AG04450 (cell line): ENCODE results near the gene PROCR. TPM values are rescaled to one million over a fixed set of nuclear protein-coding genes. Genes with fewer than 3 reads are reported as not detected.
"Not testable (repeated sequence)": the region's sequence is repeated elsewhere in the genome, so short reads cannot be mapped to it uniquely, and the experiment has no call there.

Experiments
- CTCF ChIA-PET: fragments of 300-600, 350-600 bp; formaldehyde crosslinking; extraction: SDS; loops from one replicate; lab custom pipeline; 2022; ENCODE audit warnings: antibody characterized with exemption, inconsistent platforms; lab: Charles Lee
- POLR2A ChIA-PET: fragments of 350-600 bp; formaldehyde crosslinking; extraction: SDS; loops from one replicate; lab custom pipeline; 2021; ENCODE audit warnings: antibody characterized with exemption, inconsistent platforms; lab: Yijun Ruan, JAX
- DNase-seq: peaks from one replicate; pipeline ENCODE4 v3.0.0-alpha.2; 2011; ENCODE audit warnings: low read depth, low spot score
- H3K27ac ChIP-seq: one replicate; pipeline ENCODE4 v1.5.1; 2012; ENCODE audit warnings: low read depth, low read length, control low read depth
- H3K27me3 ChIP-seq: one replicate; pipeline ENCODE4 v1.6.0; 2012; ENCODE audit warnings: low read length; ENCODE audit not compliant: control insufficient read depth, insufficient read depth
- H3K4me3 ChIP-seq: 2 replicates; pipeline ENCODE4 v1.5.1; 2011; ENCODE audit warnings: mild to moderate bottlenecking, low read depth, low read length, control low read depth
- H3K9me3 ChIP-seq: 2 replicates; pipeline ENCODE4 v1.5.1; 2012; ENCODE audit warnings: low read length; ENCODE audit not compliant: control insufficient read depth, insufficient read depth
- CTCF ChIP-seq: IDR thresholded peaks from 2 replicates; pipeline ENCODE4 v1.5.1; 2011; ENCODE audit warnings: low read depth, low read length, control low read depth, inconsistent platforms
- polyA plus RNA-seq: library from polyadenylated mRNA; depleted of rRNA; stranded (reverse); fragments of >200 nt; gene quantifications from 2 replicates; pipeline ENCODE4 v1.2.3, GENCODE V29; 2011

The PROCR gene
- polyA plus RNA-seq, 1 experiment: 73.8 TPM

- TF ChIP-seq CTCF: no peak
- POLR2A ChIA-PET: interaction anchor here (0.7 kb wide), 1 partner anchor 199 kb away, joined by 3 read pairs; no protein-coding TSS in a partner anchor
- no peak overlapping the region for H3K4me3 ChIP-seq
- CTCF ChIA-PET: no interaction called here
- no peaks in the 10 kb centered on the region; the same call in 1 of the 2 replicates for H3K9me3 ChIP-seq
- H3K27me3 ChIP-seq: no peaks in the 10 kb centered on the region
- no peak for DNase-seq
- H3K27ac ChIP-seq: no peak overlapping the region
Measured at GRCh38 chr20:35156978-35157377, 14.9 kb upstream of the PROCR start.

GRCh38 chr20:35160341-35160740 is 11.5 kb upstream of the PROCR start:
- POLR2A ChIA-PET, DNase-seq, H3K9me3 ChIP-seq, H3K27ac ChIP-seq, H3K27me3 ChIP-seq, H3K4me3 ChIP-seq: not testable (repeated sequence)
- CTCF ChIA-PET: interaction anchor here (1.2 kb wide), 1 partner anchor 15 kb away, joined by 7 read pairs; no protein-coding TSS in a partner anchor

GRCh38 chr20:35164531-35164930 is 7.3 kb upstream of the PROCR start:
- H3K27me3 ChIP-seq, POLR2A ChIA-PET, H3K9me3 ChIP-seq, H3K4me3 ChIP-seq, CTCF ChIA-PET, DNase-seq, H3K27ac ChIP-seq: not testable (repeated sequence)

GRCh38 chr20:35165221-35166185 is 6.4 kb upstream of the PROCR start:
- CTCF ChIA-PET: interaction anchor here (1.6 kb wide), 1 partner anchor 69 kb away, joined by 11 read pairs; no protein-coding TSS in a partner anchor
- H3K27ac ChIP-seq: no peak overlapping the region
- TF ChIP-seq CTCF: no peak
- H3K4me3 ChIP-seq: no peak overlapping the region
- POLR2A ChIA-PET: interaction anchor here (0.6 to 1.0 kb wide), 2 partner anchors 18 to 349 kb away, joined by 3 to 8 read pairs; partner anchors contain the start of gene EDEM2
- H3K9me3 ChIP-seq: no peaks in the 10 kb centered on the region; the same call in 1 of the 2 replicates
- H3K27me3 ChIP-seq: no peaks in the 10 kb centered on the region
- no peak for DNase-seq

- POLR2A ChIA-PET: interaction anchor here (0.7 to 1.0 kb wide), 2 partner anchors 19 to 118 kb away, joined by 3 to 7 read pairs; partner anchors contain the start of gene EDEM2
- Histone ChIP-seq H3K9me3 (no peaks in the 10 kb centered on the region), H3K27ac (no peak overlapping the region), H3K4me3 (no peak overlapping the region), H3K27me3 (no peaks in the 10 kb centered on the region)
- no peak for DNase-seq
- CTCF ChIA-PET: interaction anchor here (0.6 to 1.6 kb wide), 2 partner anchors 70 to 330 kb away, joined by 3 to 11 read pairs; no protein-coding TSS in a partner anchor
- TF ChIP-seq CTCF: no peak
Measured at GRCh38 chr20:35166242-35166830, 5.5 kb upstream of the PROCR start.
